ENCODE data around the gene DLGAP1. TPM values are rescaled to one million over a fixed set of nuclear protein-coding genes. Genes with fewer than 3 reads are reported as not detected.

Gene DLGAP1
- total RNA-seq, 1 donor from 2014 or later: 2.0 TPM

- intact Hi-C loops (cut with DNase I): no loop called here
These were observed 764.9 kb downstream of the DLGAP1 start for GRCh38 chr18:3689986-3690763.

GRCh38 chr18:3689091-3689490 lies 766.0 kb downstream of the DLGAP1 start:
- Histone ChIP-seq H3K27ac (no peak overlapping the region), H3K4me1 (no peaks in the 10 kb centered on the region), H3K9me3 (no peaks in the 10 kb centered on the region), H3K36me3 (no peaks in the 10 kb centered on the region), H3K27me3 (no peaks in the 10 kb centered on the region), H3K4me3 (no peak overlapping the region)
- no peak for TF ChIP-seq CTCF (IDR thresholded peaks at IDR 0.05)
- intact Hi-C loops (cut with DNase I): no loop called here
- no peak for DNase-seq (ENCODE audit: low spot score in 2 of 2)

More at GRCh38 chr18:3689986-3690763, 764.9 kb downstream of the DLGAP1 start:
- H3K27ac ChIP-seq: no peak overlapping the region
- no peaks in the 10 kb centered on the region for H3K4me1 ChIP-seq
- H3K27me3 ChIP-seq: no peaks in the 10 kb centered on the region
- H3K9me3 ChIP-seq: no peaks in the 10 kb centered on the region
- no peak for DNase-seq (ENCODE audit: low spot score in 2 of 2)
- H3K4me3 ChIP-seq: no peak overlapping the region
- TF ChIP-seq CTCF (IDR thresholded peaks at IDR 0.05): no peak
- no peaks in the 10 kb centered on the region for H3K36me3 ChIP-seq

GRCh38 chr18:3688690-3689089 lies 766.4 kb downstream of the DLGAP1 start:
- no peaks in the 10 kb centered on the region for H3K27me3 ChIP-seq
- no peak for TF ChIP-seq CTCF (IDR thresholded peaks at IDR 0.05)
- DNase-seq (ENCODE audit: low spot score in 2 of 2): no peak
- H3K4me1 ChIP-seq: no peaks in the 10 kb centered on the region
- no peak overlapping the region for H3K4me3 ChIP-seq
- no peaks in the 10 kb centered on the region for H3K9me3 ChIP-seq
- intact Hi-C loops (cut with DNase I): no loop called here
- no peak overlapping the region for H3K27ac ChIP-seq
- H3K36me3 ChIP-seq: no peaks in the 10 kb centered on the region

GRCh38 chr18:3683483-3683882 lies 771.6 kb downstream of the DLGAP1 start:
- Histone ChIP-seq H3K27ac (no peak overlapping the region), H3K4me1 (no peaks in the 10 kb centered on the region), H3K4me3 (no peak overlapping the region), H3K9me3 (no peaks in the 10 kb centered on the region), H3K36me3 (no peaks in the 10 kb centered on the region), H3K27me3 (no peaks in the 10 kb centered on the region)
- no peak for DNase-seq (ENCODE audit: low spot score in 2 of 2)
- intact Hi-C loops (cut with DNase I): no loop called here
- TF ChIP-seq CTCF (IDR thresholded peaks at IDR 0.05): no peak

GRCh38 chr18:3682061-3682460 lies 773.0 kb downstream of the DLGAP1 start:
- Histone ChIP-seq H3K27ac (no peak overlapping the region), H3K36me3 (no peaks in the 10 kb centered on the region), H3K27me3 (no peaks in the 10 kb centered on the region), H3K4me3 (no peak overlapping the region), H3K4me1 (no peaks in the 10 kb centered on the region), H3K9me3 (no peaks in the 10 kb centered on the region)
- intact Hi-C loops (cut with DNase I): no loop called here
- no peak for DNase-seq (ENCODE audit: low spot score in 2 of 2)
- no peak for TF ChIP-seq CTCF (IDR thresholded peaks at IDR 0.05)

All from ascending aorta (tissue), 2 donors.